ENCODE measurements around the gene ZSWIM1.

GRCh38 chr20:45913116-45913515 lies 32.1 kb downstream of the ZSWIM1 start:
- TF ChIP-seq, protein P1, sequence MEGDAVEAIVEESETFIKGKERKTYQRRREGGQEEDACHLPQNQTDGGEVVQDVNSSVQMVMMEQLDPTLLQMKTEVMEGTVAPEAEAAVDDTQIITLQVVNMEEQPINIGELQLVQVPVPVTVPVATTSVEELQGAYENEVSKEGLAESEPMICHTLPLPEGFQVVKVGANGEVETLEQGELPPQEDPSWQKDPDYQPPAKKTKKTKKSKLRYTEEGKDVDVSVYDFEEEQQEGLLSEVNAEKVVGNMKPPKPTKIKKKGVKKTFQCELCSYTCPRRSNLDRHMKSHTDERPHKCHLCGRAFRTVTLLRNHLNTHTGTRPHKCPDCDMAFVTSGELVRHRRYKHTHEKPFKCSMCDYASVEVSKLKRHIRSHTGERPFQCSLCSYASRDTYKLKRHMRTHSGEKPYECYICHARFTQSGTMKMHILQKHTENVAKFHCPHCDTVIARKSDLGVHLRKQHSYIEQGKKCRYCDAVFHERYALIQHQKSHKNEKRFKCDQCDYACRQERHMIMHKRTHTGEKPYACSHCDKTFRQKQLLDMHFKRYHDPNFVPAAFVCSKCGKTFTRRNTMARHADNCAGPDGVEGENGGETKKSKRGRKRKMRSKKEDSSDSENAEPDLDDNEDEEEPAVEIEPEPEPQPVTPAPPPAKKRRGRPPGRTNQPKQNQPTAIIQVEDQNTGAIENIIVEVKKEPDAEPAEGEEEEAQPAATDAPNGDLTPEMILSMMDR (IDR thresholded peaks at IDR 0.05; ENCODE audit: low read length), result no peak
- TF ChIP-seq EZH2phosphoT487 (IDR thresholded peaks at IDR 0.05; ENCODE audit: low read length), result no peak
